ENCODE measurements around the gene APCDD1.

APCDD1 gene

GRCh38 chr18:10508591-10508990, 54.2 kb downstream of the APCDD1 start:
- Histone ChIP-seq H3K27me3 (replicated peaks; ENCODE audit: insufficient read depth, low read length) (no peaks in the 10 kb centered on the region), H3K4me2 (ENCODE audit: low read depth, low read length) (no peak overlapping the region), H3K9me2 (replicated peaks; ENCODE audit: insufficient read depth, low read length) (no peaks in the 10 kb centered on the region), H3F3A (ENCODE audit: insufficient read depth, low read length) (no peaks in the 10 kb centered on the region), H3K27ac (ENCODE audit: low read length) (no peak overlapping the region), H3K36me3 (replicated peaks; ENCODE audit: insufficient read depth, low read length) (no peaks in the 10 kb centered on the region), H3K4me1 (ENCODE audit: low read length) (no peaks in the 10 kb centered on the region), H3K4me3 (ENCODE audit: low read length) (no peak overlapping the region), H2AFZ (ENCODE audit: low read length) (no peak overlapping the region), H3K9ac (ENCODE audit: low read length) (no peak overlapping the region), H3K79me2 (ENCODE audit: low read length) (no peaks in the 10 kb centered on the region), H4K20me1 (ENCODE audit: insufficient read depth, low read length) (no peaks in the 10 kb centered on the region), H3K9me3 (replicated peaks; ENCODE audit: insufficient read depth, low read length) (no peaks in the 10 kb centered on the region)
- TF ChIP-seq, protein P1, sequence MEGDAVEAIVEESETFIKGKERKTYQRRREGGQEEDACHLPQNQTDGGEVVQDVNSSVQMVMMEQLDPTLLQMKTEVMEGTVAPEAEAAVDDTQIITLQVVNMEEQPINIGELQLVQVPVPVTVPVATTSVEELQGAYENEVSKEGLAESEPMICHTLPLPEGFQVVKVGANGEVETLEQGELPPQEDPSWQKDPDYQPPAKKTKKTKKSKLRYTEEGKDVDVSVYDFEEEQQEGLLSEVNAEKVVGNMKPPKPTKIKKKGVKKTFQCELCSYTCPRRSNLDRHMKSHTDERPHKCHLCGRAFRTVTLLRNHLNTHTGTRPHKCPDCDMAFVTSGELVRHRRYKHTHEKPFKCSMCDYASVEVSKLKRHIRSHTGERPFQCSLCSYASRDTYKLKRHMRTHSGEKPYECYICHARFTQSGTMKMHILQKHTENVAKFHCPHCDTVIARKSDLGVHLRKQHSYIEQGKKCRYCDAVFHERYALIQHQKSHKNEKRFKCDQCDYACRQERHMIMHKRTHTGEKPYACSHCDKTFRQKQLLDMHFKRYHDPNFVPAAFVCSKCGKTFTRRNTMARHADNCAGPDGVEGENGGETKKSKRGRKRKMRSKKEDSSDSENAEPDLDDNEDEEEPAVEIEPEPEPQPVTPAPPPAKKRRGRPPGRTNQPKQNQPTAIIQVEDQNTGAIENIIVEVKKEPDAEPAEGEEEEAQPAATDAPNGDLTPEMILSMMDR (IDR thresholded peaks at IDR 0.05; ENCODE audit: low read length), result no peak
- no peak for TF ChIP-seq EZH2 (optimal IDR thresholded peaks at IDR 0.05; ENCODE audit: low read depth, low read length)
- TF ChIP-seq EZH2phosphoT487 (IDR thresholded peaks at IDR 0.05; ENCODE audit: low read length), result no peak
- no peak for DNase-seq

DNA sequence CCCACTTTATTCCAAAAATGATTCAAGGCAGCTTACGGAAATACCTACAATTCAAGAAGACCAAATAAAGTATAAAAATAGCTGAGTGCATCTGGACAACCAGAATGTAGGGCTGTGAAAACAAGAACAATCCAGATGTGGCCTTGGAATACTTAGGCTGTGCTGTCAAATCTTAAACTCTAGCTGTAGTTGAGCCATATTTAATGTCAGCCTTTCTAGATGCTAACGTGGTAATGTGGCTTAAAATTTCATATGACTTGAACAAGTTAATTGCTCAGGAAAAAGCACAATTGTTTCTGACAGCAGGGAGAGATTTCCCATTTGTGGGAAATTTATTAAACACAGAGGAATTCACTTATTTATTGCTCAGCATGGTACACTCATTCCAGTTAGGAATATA, 56.8 kb downstream of the APCDD1 start:
- Histone ChIP-seq H3K27me3 (replicated peaks; ENCODE audit: insufficient read depth, low read length) (no peaks in the 10 kb centered on the region), H3F3A (ENCODE audit: insufficient read depth, low read length) (no peaks in the 10 kb centered on the region), H3K9me3 (replicated peaks; ENCODE audit: insufficient read depth, low read length) (no peaks in the 10 kb centered on the region), H3K9me2 (replicated peaks; ENCODE audit: insufficient read depth, low read length) (no peaks in the 10 kb centered on the region), H3K27ac (ENCODE audit: low read length) (no peak overlapping the region), H2AFZ (ENCODE audit: low read length) (no peak overlapping the region), H3K4me2 (ENCODE audit: low read depth, low read length) (no peak overlapping the region), H3K36me3 (replicated peaks; ENCODE audit: insufficient read depth, low read length) (no peaks in the 10 kb centered on the region), H3K4me3 (ENCODE audit: low read length) (no peak overlapping the region), H3K79me2 (ENCODE audit: low read length) (no peaks in the 10 kb centered on the region), H3K4me1 (ENCODE audit: low read length) (no peaks in the 10 kb centered on the region), H4K20me1 (ENCODE audit: insufficient read depth, low read length) (no peaks in the 10 kb centered on the region), H3K9ac (ENCODE audit: low read length) (no peak overlapping the region)
- DNase-seq, result no peak
- TF ChIP-seq, protein P1 (IDR thresholded peaks at IDR 0.05; ENCODE audit: low read length), result no peak
- TF ChIP-seq EZH2 (optimal IDR thresholded peaks at IDR 0.05; ENCODE audit: low read depth, low read length) (no peak), EZH2phosphoT487 (IDR thresholded peaks at IDR 0.05; ENCODE audit: low read length) (no peak)

DNA sequence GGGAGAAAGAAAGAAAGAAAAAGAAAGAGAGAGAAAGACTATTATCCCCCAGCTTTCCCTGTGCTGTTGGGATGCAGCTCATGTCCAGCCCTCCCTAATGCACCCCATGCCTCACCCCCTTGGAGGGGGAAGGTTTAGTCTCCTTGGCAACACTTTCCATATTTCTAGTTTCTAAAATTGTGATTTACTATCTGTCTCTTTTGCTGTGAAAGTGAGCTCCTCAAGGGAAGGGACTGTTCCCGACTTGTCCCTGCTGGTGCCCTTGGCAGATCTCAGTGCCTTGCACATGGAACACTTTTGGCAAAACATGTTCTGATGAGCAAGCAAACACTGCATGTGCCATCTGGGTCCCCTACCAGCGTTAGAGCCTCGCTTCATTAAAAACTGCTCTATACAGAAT, 59.6 kb downstream of the APCDD1 start:
- H3K36me3 ChIP-seq (replicated peaks; ENCODE audit: insufficient read depth, low read length), result no peaks in the 10 kb centered on the region
- no peaks in the 10 kb centered on the region for H3F3A ChIP-seq (ENCODE audit: insufficient read depth, low read length)
- no peak overlapping the region for H2AFZ ChIP-seq (ENCODE audit: low read length)
- H3K4me3 ChIP-seq (ENCODE audit: low read length), result no peak overlapping the region
- H3K9me2 ChIP-seq (replicated peaks; ENCODE audit: insufficient read depth, low read length), result no peaks in the 10 kb centered on the region
- H3K9me3 ChIP-seq (replicated peaks; ENCODE audit: insufficient read depth, low read length), result no peaks in the 10 kb centered on the region
- H4K20me1 ChIP-seq (ENCODE audit: insufficient read depth, low read length), result no peaks in the 10 kb centered on the region
- no peak overlapping the region for H3K27ac ChIP-seq (ENCODE audit: low read length)
- H3K9ac ChIP-seq (ENCODE audit: low read length), result no peak overlapping the region
- TF ChIP-seq EZH2 (optimal IDR thresholded peaks at IDR 0.05; ENCODE audit: low read depth, low read length), result no peak
- no peak for TF ChIP-seq EZH2phosphoT487 (IDR thresholded peaks at IDR 0.05; ENCODE audit: low read length)
- TF ChIP-seq, protein P1 (IDR thresholded peaks at IDR 0.05; ENCODE audit: low read length), result no peak
- no peaks in the 10 kb centered on the region for H3K4me1 ChIP-seq (ENCODE audit: low read length)
- DNase-seq, result no peak
- no peaks in the 10 kb centered on the region for H3K79me2 ChIP-seq (ENCODE audit: low read length)
- H3K27me3 ChIP-seq (replicated peaks; ENCODE audit: insufficient read depth, low read length), result no peaks in the 10 kb centered on the region
- no peak overlapping the region for H3K4me2 ChIP-seq (ENCODE audit: low read depth, low read length)
